Astrocyte of the spinal cord (primary cell): Measurements from ENCODE around the gene FBXL7.
A peak's percentile ranks its signal among the peaks of the same experiment; 100 is the strongest.

Experiments used
- DNase-seq: peaks from one replicate; pipeline ENCODE4 v3.0.0; 2011; ENCODE audit warnings: low read depth, low spot score
- H3K4me3 ChIP-seq: 2 replicates; pipeline ENCODE4 v1.5.1; 2011; ENCODE audit warnings: low read depth, mild to moderate bottlenecking, low read length, moderate library complexity
- CTCF ChIP-seq: IDR thresholded peaks from 2 replicates; pipeline ENCODE4 v1.5.1; 2012; ENCODE audit warnings: low read depth, mild to moderate bottlenecking, low read length, inconsistent platforms
- in situ Hi-C: cut with HindIII; loops from 2 replicates; pipeline ENCODE4 v1.10.0; 2017; ENCODE audit warnings: low sequenced_read_pairs

The FBXL7 gene

DNA sequence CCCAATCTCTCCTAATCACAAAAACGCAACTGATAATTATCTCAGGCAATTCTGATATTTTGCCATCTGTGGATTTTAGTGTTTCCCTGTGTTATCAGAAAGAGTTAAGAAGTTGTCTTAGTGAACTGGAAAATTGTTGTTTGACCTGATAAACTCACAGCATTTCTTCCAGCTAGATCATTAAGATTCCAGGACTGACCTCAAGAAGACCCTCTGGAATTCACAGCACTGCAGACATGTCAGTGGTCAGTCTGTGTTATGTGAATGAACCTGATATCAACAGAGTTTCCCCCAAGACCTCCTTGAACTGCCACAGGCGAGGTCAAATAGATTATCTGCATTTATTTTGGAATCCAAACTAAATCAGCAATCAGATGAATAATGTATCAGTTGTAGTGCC, 174.7 kb downstream of the FBXL7 start:
- TF ChIP-seq CTCF, result no peak
- DNase-seq, result no peak
- in situ Hi-C loops, result no loop called here

GRCh38 chr5:15676591-15676990, 176.6 kb downstream of the FBXL7 start:
- peak; percentile 18 for DNase-seq
- no peak for TF ChIP-seq CTCF
- no peak overlapping the region for H3K4me3 ChIP-seq
- in situ Hi-C loops, result no loop called here

More for the DNA sequence above, 174.7 kb downstream of the FBXL7 start:
- no peak overlapping the region for H3K4me3 ChIP-seq

GRCh38 chr5:15679161-15679560, 179.2 kb downstream of the FBXL7 start:
- in situ Hi-C loops, result no loop called here
- no peak for DNase-seq
- H3K4me3 ChIP-seq, result no peak overlapping the region
- TF ChIP-seq CTCF, result no peak

DNA sequence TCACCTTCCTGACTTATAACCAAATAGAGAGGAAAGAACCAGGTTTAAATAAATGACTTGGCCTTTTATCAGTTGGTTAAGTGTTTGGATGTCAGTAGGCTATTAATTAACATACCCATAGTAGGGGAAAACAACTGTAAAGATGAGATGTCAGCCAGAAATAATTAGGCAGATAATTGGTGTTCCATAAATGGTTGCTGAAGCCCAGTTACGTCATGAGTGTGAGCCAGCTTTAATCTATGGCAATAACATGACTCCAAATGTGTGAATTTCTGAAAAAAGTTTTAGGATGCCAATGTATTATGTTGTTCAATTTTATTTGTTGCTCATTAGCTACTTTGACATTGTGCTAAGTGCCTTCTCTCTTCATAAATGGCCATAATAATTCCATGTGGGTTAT, 180.5 kb downstream of the FBXL7 start:
- no peak for TF ChIP-seq CTCF
- H3K4me3 ChIP-seq, result no peak overlapping the region
- no peak for DNase-seq
- in situ Hi-C loops, result no loop called here

GRCh38 chr5:15682122-15682521, 182.1 kb downstream of the FBXL7 start:
- DNase-seq, result no peak
- in situ Hi-C loops, result no loop called here
- no peak overlapping the region for H3K4me3 ChIP-seq
- no peak for TF ChIP-seq CTCF

- no peak overlapping the region for H3K4me3 ChIP-seq
- DNase-seq, result no peak
- no peak for TF ChIP-seq CTCF
- in situ Hi-C loops, result no loop called here
Measured at GRCh38 chr5:15682566-15682965, 182.6 kb downstream of the FBXL7 start.

DNA sequence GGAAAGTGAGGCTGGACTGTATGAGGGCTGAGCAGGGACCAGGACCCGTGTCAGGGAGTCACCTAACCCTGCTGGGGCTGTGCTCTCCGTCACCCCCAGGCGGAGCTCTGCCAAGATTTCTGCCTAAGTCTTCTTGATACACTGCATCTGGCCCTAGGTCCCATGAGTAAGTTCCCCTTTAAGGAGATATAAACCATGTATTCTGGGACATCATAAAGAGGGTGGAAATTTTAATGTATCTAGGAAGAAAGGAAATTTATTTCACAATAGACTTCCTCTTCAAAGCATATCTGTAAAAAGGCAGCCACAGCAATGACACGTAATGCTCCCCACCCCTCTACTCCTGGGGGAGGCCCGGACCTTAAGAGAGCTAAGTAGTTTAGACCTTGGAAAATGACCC, 183.4 kb downstream of the FBXL7 start:
- DNase-seq, result no peak
- no peak for TF ChIP-seq CTCF
- in situ Hi-C loops, result no loop called here
- no peak overlapping the region for H3K4me3 ChIP-seq
